HG02623 (cell line): ENCODE results near the gene POLA1.
A peak's percentile ranks its signal among the peaks of the same experiment; 100 is the strongest.

Experiments
- ATAC-seq: cut with Tn5 transposase; IDR thresholded peaks from one replicate; pipeline ENCODE4 v1.9.1; 2021; ENCODE audit warnings: moderate library complexity; ENCODE audit not compliant: unreplicated experiment

The POLA1 gene

DNA sequence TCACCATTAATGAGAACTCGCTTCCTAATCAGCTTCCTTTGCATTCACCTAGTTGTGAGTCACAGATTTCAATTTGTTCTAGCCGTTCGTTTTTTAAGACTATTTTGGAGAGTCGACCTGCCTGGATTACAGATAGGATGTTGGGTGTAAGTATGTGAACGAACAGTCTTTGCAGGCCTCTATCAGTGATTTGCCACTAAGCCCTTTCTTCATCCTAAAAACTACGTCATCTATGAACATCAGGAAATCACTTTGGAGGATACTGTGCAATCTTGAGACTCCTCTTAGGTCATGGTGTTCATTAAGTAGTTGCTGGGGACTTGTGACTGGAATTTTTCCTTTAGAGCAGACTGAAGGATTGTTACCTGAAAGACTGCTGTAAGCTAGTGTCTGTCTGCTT, 1.1 kb downstream of the POLA1 start:
- ATAC-seq = no peak

- ATAC-seq = no peak
These were observed 2.6 kb downstream of the POLA1 start for GRCh38 chrX:24696294-24696693.

GRCh38 chrX:24702362-24703184, 8.9 kb downstream of the POLA1 start:
- ATAC-seq = peak; percentile 98

- ATAC-seq = no peak
These were observed 9.4 kb downstream of the POLA1 start for GRCh38 chrX:24703185-24703494.

GRCh38 chrX:24718771-24719170, 25.1 kb downstream of the POLA1 start:
- ATAC-seq = no peak

- ATAC-seq = no peak
These were observed 26.3 kb downstream of the POLA1 start for GRCh38 chrX:24720036-24720435.

DNA sequence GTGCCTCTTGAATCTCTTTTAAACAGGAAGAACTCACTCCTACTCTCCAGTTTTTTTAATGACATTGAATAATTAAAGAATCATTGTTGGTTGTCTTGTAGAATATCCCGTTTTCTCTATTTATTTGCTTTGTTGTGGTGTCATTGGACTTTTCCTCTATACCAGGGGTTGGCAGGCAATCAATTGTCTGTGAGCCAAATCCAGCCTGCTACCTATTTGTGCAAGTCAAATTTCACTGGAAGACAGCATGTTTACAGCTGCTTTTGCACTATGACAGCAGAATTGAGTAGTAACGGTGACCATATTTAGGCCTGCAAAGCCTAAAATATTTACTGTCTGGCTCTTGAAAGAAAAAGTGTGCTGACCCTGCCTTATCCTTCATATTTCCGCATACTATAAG, 34.8 kb downstream of the POLA1 start:
- ATAC-seq = no peak

GRCh38 chrX:24732766-24733500, 39.2 kb downstream of the POLA1 start:
- ATAC-seq = no peak

- no peak for ATAC-seq
These were observed 47.6 kb downstream of the POLA1 start for GRCh38 chrX:24741330-24741729.

DNA sequence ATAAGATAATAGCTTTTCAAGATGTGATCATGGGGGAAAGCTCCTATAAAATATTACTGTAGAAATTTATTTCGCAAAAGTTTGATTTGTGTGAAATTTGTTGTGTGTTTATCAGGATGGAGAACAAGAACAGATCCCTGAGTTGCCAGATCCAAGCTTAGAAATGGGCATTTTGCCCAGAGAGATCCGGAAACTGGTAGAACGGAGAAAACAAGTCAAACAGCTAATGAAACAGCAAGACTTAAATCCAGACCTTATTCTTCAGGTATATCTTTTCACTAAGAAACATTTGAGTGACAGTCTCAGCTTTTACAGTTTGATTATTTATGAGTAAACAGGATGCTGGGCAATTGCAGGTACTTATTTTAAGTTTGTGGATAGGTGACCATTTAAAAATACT, 54.5 kb downstream of the POLA1 start:
- no peak for ATAC-seq

GRCh38 chrX:24759786-24760185, 66.1 kb downstream of the POLA1 start:
- no peak for ATAC-seq

DNA sequence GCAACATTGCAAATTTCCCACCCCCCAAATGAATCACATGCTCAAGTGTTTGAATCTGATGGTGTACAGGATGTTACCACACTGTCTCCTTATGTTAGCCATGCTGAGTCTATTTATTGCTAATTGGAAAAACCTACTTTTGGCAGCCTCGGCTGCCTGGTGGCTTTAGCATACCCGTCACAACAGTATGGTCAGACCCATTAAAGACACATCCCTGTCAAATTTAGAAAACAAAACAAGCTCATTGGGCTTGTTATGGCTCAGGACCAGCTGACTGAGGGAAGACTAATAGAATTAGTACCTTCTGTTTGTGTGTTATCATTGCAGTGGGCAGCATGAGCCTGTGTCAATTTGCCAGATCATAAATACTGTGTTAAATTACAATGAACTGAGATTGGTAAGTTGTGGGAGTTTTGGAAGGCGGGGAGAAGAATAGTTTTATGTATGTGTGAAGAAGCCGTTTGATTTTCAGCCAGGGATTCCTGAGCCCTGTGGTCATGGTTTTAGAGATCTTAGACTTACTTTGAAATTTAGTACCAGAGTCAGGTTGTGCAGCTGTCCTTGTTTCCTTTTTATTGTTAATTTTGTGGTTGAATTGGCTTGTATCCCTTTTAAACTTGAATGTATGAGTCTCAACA, 66.8 kb downstream of the POLA1 start:
- ATAC-seq = no peak

DNA sequence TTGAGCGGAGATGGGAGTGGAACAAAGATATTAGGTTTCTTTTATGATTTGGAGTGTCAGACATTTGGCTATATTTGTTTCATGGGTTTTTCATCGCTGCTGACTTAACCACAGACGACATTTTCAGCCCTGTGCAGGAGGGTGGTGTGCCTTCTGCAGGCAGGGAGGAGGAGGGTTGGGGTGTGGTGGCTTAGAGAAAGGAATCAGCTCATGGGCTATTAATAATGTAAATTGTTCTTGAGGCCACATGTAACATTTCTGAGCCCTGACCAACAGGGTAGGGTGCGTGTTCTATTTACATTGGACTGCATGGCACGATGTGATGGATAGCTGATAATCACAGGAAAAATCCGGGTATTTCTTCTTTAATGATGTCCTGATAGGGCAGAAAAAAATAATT, 67.6 kb downstream of the POLA1 start:
- ATAC-seq = no peak

DNA sequence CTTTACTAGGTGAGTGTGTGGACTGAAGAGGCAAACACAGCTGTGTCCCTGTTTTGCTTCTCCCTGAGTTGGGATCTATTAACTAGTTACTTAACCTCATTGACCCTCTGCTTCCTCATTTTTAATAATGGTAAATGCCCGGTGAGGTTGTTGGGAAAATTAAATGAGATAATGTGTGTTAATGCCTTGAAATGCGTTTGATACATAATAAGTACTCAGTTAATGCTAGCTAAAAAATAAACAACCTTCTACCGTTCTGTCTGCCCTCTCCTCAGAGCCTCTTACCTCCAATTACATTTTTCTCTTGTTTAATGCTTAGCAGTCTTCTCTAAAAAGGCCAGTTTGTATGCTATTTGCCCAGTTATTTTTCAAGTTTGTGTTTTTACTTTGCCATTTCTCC, 70.3 kb downstream of the POLA1 start:
- ATAC-seq = no peak

GRCh38 chrX:24767557-24767956, 73.8 kb downstream of the POLA1 start:
- no peak for ATAC-seq

- no peak for ATAC-seq
These were observed 74.8 kb downstream of the POLA1 start for GRCh38 chrX:24768556-24768955.

- ATAC-seq = no peak
These were observed 80.9 kb downstream of the POLA1 start for GRCh38 chrX:24774650-24775049.

GRCh38 chrX:24775891-24776290, 82.2 kb downstream of the POLA1 start:
- ATAC-seq = no peak

- peak; percentile 99 for ATAC-seq
These were observed 83.9 kb downstream of the POLA1 start for GRCh38 chrX:24777660-24778059.

GRCh38 chrX:24782011-24782410, 88.3 kb downstream of the POLA1 start:
- ATAC-seq = no peak

DNA sequence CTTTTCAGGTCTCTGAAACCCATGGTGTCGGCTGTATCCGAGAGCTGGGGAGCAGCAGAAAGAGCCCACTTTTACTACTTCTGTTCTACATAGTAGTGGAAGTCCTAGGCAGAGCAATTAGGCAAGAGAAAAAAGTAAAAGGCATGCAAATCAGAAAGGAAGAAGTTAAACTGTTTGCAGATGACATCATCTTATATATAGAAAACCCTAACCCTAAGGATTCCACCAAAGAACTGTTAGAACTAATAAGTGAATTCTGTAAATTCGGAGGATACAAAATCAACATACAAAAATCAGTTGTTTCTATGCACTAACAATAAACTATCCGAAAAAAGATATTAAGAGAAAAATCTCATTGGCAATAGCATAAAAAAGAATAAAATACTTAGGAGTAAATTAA, 95.3 kb downstream of the POLA1 start:
- ATAC-seq = no peak

GRCh38 chrX:24790166-24790565, 96.4 kb downstream of the POLA1 start:
- ATAC-seq = no peak
